ENCODE measurements around the gene ATCAY.

The ATCAY gene

GRCh38 chr19:3955688-3956087 lies 75.2 kb downstream of the ATCAY start:
- in situ Hi-C loops (cut with HindIII; ENCODE audit: low sequenced_read_pairs), result no loop called here
- no peak for TF ChIP-seq CTCF (IDR thresholded peaks at IDR 0.05; ENCODE audit: low read depth, low read length)
- no peak for DNase-seq (ENCODE audit: low read depth, low spot score)
- H3K4me3 ChIP-seq (ENCODE audit: low read depth, low read length), result no peak overlapping the region

GRCh38 chr19:3958836-3959765 lies 78.6 kb downstream of the ATCAY start:
- TF ChIP-seq CTCF (IDR thresholded peaks at IDR 0.05; ENCODE audit: low read depth, low read length), result no peak
- no peak overlapping the region for H3K4me3 ChIP-seq (ENCODE audit: low read depth, low read length)
- no peak for DNase-seq (ENCODE audit: low read depth, low spot score)
- in situ Hi-C loops (cut with HindIII; ENCODE audit: low sequenced_read_pairs), result no loop called here

- DNase-seq (ENCODE audit: low read depth, low spot score), result no peak
- in situ Hi-C loops (cut with HindIII; ENCODE audit: low sequenced_read_pairs), result no loop called here
- H3K4me3 ChIP-seq (ENCODE audit: low read depth, low read length), result no peak overlapping the region
- TF ChIP-seq CTCF (IDR thresholded peaks at IDR 0.05; ENCODE audit: low read depth, low read length), result no peak
Observed at GRCh38 chr19:3959766-3960131, 79.3 kb downstream of the ATCAY start.

- in situ Hi-C loops (cut with HindIII; ENCODE audit: low sequenced_read_pairs), result no loop called here
- no peak for TF ChIP-seq CTCF (IDR thresholded peaks at IDR 0.05; ENCODE audit: low read depth, low read length)
- DNase-seq (ENCODE audit: low read depth, low spot score), result no peak
- no peak overlapping the region for H3K4me3 ChIP-seq (ENCODE audit: low read depth, low read length)
Observed at GRCh38 chr19:3961007-3961406, 80.5 kb downstream of the ATCAY start.

- DNase-seq (ENCODE audit: low read depth, low spot score), result no peak
- in situ Hi-C loops (cut with HindIII; ENCODE audit: low sequenced_read_pairs), result no loop called here
- no peak overlapping the region for H3K4me3 ChIP-seq (ENCODE audit: low read depth, low read length)
- TF ChIP-seq CTCF (IDR thresholded peaks at IDR 0.05; ENCODE audit: low read depth, low read length), result no peak
Observed at GRCh38 chr19:3963458-3964255, 83.2 kb downstream of the ATCAY start.

- no peak overlapping the region for H3K4me3 ChIP-seq (ENCODE audit: low read depth, low read length)
- in situ Hi-C loops (cut with HindIII; ENCODE audit: low sequenced_read_pairs), result no loop called here
- TF ChIP-seq CTCF (IDR thresholded peaks at IDR 0.05; ENCODE audit: low read depth, low read length), result no peak
- no peak for DNase-seq (ENCODE audit: low read depth, low spot score)
Observed at GRCh38 chr19:3964256-3965194, 84.0 kb downstream of the ATCAY start.

Data from astrocyte of the spinal cord (primary cell).